ENCODE data around the gene CHST1. TPM values are rescaled to one million over a fixed set of nuclear protein-coding genes. Genes with fewer than 3 reads are reported as not detected.

The CHST1 gene
- total RNA-seq, 1 experiment from 2014 or later = not detected

DNA sequence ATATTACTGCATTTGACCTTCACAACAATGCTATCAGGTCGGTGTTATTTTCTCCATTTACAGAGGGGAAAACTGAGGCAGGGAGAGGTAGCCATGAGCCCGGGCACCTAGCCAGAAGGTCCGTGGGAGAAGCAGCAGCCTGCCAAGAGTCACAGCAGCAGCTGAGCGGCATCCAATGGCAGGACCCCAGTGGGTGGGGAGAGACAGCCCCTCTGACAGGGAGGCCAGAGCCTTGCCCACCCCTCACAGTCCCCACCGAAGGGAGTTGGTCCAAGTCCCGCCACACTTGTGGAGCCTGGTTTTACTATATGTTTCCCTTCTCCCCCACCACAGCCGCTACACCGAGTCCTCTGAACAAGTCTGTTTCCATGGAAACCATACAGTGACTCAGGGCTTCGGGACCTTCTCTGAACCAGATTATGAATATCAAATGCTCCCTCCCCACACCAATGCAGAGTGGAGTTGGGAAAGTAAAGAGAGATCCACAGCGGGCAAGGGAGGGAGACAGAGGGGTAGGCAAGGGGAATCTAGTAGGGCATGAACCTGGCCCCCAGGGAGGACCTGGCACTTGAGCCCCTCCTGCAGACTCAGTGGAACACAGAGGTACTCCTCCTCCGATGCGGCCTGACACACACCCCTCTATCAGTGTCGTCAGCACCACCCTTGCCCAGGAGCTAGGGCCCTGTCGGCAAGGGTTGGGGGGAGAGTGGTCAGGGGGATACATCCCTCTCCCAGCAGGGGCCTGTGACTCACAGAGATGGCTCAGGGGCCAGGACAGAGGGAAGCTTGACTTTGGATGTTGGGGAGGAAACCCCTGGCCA is 2.5 kb downstream of the CHST1 start:
- Mint-ChIP-seq H3K36me3 (ENCODE audit: insufficient read depth, unreplicated experiment) (peaks cover 3% of the 10 kb centered on the region), H3K27ac (ENCODE audit: unreplicated experiment) (no peak overlapping the region), H3K27me3 (ENCODE audit: insufficient read depth, unreplicated experiment) (peaks cover 45% of the 10 kb centered on the region), H3K4me1 (ENCODE audit: low read depth, unreplicated experiment) (no peaks in the 10 kb centered on the region), H3K4me3 (ENCODE audit: unreplicated experiment) (no peak overlapping the region), H3K9me3 (ENCODE audit: unreplicated experiment) (no peaks in the 10 kb centered on the region)
- TF ChIP-seq, protein P1, sequence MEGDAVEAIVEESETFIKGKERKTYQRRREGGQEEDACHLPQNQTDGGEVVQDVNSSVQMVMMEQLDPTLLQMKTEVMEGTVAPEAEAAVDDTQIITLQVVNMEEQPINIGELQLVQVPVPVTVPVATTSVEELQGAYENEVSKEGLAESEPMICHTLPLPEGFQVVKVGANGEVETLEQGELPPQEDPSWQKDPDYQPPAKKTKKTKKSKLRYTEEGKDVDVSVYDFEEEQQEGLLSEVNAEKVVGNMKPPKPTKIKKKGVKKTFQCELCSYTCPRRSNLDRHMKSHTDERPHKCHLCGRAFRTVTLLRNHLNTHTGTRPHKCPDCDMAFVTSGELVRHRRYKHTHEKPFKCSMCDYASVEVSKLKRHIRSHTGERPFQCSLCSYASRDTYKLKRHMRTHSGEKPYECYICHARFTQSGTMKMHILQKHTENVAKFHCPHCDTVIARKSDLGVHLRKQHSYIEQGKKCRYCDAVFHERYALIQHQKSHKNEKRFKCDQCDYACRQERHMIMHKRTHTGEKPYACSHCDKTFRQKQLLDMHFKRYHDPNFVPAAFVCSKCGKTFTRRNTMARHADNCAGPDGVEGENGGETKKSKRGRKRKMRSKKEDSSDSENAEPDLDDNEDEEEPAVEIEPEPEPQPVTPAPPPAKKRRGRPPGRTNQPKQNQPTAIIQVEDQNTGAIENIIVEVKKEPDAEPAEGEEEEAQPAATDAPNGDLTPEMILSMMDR (IDR thresholded peaks at IDR 0.05; ENCODE audit: insufficient read depth in 1 of 2, low read depth in 1 of 2, low read length in 1 of 2, severe bottlenecking in 1 of 2, unreplicated experiment in 1 of 2) = no peak
- no peaks in the 10 kb centered on the region for H3K36me3 ChIP-seq (ENCODE audit: control insufficient read depth, insufficient read depth, low read length)
- peaks cover 19% of the 10 kb centered on the region for H3K27me3 ChIP-seq (replicated peaks; ENCODE audit: control insufficient read depth, insufficient read depth, low read length)
- DNase-seq = no peak
- peaks cover 8% of the 10 kb centered on the region for H3K4me1 ChIP-seq
- ChIA-PET CTCF (no interaction called here), POLR2A (no interaction called here)
- intact Hi-C loops (cut with micrococcal nuclease; ENCODE audit: unreplicated experiment) = loop anchor here (1.0 kb wide), 1 partner anchor 20 kb away; no protein-coding TSS in a partner anchor
- no TSS peak for BruUV-seq (replicated peaks)
- no peaks in the 10 kb centered on the region for H3K9me3 ChIP-seq
- no peak overlapping the region for H3K4me3 ChIP-seq (ENCODE audit: low read depth, low read length)

DNA sequence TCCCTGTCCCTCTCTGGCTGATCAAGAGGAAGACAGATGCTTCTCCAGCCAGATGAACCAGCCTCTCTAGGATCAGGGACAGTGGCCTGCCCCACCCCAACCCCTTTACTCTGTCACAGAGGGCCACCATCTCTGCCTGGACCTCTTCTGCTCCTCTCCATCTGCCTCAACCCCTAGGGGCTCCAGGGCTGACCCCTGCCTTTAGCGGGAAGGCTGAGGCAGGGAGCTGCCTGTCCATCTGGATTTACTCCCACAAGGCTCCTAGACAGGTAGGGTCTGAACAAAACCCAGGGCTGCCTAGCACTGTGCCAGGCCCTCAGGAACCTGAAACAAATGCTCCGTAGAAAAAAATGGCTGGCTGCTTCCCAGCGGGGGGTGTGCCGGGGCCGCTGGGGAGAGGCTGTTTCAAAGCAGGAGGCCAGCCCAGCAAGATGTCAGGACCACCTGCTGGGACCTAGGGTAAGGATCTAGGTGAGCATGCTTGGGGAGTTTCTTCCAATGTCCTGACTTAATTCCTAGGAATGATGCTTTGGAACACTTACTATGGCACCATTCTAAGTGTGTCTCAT is 3.2 kb downstream of the CHST1 start:
- Mint-ChIP-seq H3K4me1 (ENCODE audit: low read depth, unreplicated experiment) (no peaks in the 10 kb centered on the region), H3K9me3 (ENCODE audit: unreplicated experiment) (no peaks in the 10 kb centered on the region), H3K36me3 (ENCODE audit: insufficient read depth, unreplicated experiment) (no peaks in the 10 kb centered on the region), H3K4me3 (ENCODE audit: unreplicated experiment) (no peak overlapping the region), H3K27me3 (ENCODE audit: insufficient read depth, unreplicated experiment) (peaks cover 38% of the 10 kb centered on the region), H3K27ac (ENCODE audit: unreplicated experiment) (no peak overlapping the region)
- H3K9me3 ChIP-seq = no peaks in the 10 kb centered on the region
- H3K4me3 ChIP-seq (ENCODE audit: low read depth, low read length) = no peak overlapping the region
- peaks cover 19% of the 10 kb centered on the region for H3K27me3 ChIP-seq (replicated peaks; ENCODE audit: control insufficient read depth, insufficient read depth, low read length)
- peaks cover 8% of the 10 kb centered on the region for H3K4me1 ChIP-seq
- BruUV-seq (replicated peaks) = no TSS peak
- TF ChIP-seq, protein P1 (IDR thresholded peaks at IDR 0.05; ENCODE audit: insufficient read depth in 1 of 2, low read depth in 1 of 2, low read length in 1 of 2, severe bottlenecking in 1 of 2, unreplicated experiment in 1 of 2) = no peak
- ChIA-PET POLR2A (no interaction called here), CTCF (interaction anchor here (0.5 to 1.1 kb wide), 2 partner anchors 291 to 808 kb away, joined by 3 read pairs; no protein-coding TSS in a partner anchor)
- intact Hi-C loops (cut with micrococcal nuclease; ENCODE audit: unreplicated experiment) = loop anchor here (1.0 kb wide), 1 partner anchor 21 kb away; no protein-coding TSS in a partner anchor
- DNase-seq = no peak
- no peaks in the 10 kb centered on the region for H3K36me3 ChIP-seq (ENCODE audit: control insufficient read depth, insufficient read depth, low read length)

DNA sequence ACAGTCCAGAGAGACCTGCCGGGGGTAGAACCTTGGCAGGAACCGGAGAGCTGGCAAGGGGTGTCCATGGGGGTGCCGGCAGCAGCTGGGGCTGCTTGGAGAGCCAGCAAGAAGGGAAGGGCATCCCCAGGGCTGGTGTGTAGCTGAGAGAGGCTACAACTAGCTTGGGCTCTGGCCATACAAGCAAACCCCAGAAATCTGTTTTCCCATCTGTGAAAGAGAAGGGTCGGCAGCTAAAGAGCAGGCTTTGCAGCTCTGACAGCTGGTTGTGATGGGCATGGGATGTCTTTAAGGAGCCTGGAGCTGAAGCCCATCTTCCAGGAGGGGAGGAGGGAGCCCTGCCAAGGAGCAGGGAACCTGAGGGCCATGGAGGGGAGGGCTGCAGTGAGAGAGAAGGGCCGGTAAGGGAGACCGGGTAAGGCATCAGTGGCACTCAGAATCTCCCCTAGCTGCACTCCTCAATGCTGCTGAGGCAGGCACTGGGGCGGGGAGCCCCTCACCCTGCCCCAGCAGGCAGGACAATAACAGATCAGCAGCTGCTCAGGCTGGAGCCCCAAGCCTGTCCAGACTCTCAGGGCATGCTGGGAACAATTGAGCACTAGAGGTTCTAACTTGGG is 3.9 kb downstream of the CHST1 start:
- Mint-ChIP-seq H3K27me3 (ENCODE audit: insufficient read depth, unreplicated experiment) (peaks cover 36% of the 10 kb centered on the region), H3K36me3 (ENCODE audit: insufficient read depth, unreplicated experiment) (no peaks in the 10 kb centered on the region), H3K4me3 (ENCODE audit: unreplicated experiment) (no peak overlapping the region), H3K9me3 (ENCODE audit: unreplicated experiment) (no peaks in the 10 kb centered on the region), H3K27ac (ENCODE audit: unreplicated experiment) (no peak overlapping the region), H3K4me1 (ENCODE audit: low read depth, unreplicated experiment) (no peaks in the 10 kb centered on the region)
- Histone ChIP-seq H3K9me3 (no peaks in the 10 kb centered on the region), H3K4me1 (peaks cover 8% of the 10 kb centered on the region), H3K36me3 (ENCODE audit: control insufficient read depth, insufficient read depth, low read length) (no peaks in the 10 kb centered on the region), H3K4me3 (ENCODE audit: low read depth, low read length) (no peak overlapping the region), H3K27me3 (replicated peaks; ENCODE audit: control insufficient read depth, insufficient read depth, low read length) (peaks cover 19% of the 10 kb centered on the region)
- intact Hi-C loops (cut with micrococcal nuclease; ENCODE audit: unreplicated experiment) = loop anchor here (1.0 kb wide), 1 partner anchor 22 kb away; no protein-coding TSS in a partner anchor
- ChIA-PET POLR2A (no interaction called here), CTCF (interaction anchor here (0.5 to 1.1 kb wide), 2 partner anchors 290 to 808 kb away, joined by 3 read pairs; no protein-coding TSS in a partner anchor)
- BruUV-seq (replicated peaks) = no TSS peak
- DNase-seq = no peak
- TF ChIP-seq, protein P1 (IDR thresholded peaks at IDR 0.05; ENCODE audit: insufficient read depth in 1 of 2, low read depth in 1 of 2, low read length in 1 of 2, severe bottlenecking in 1 of 2, unreplicated experiment in 1 of 2) = no peak

All from Caco-2 (cell line).